OCI-LY1 (cell line): ENCODE measurements around the gene ASB7.
"Not testable (repeated sequence)": the region's sequence is repeated elsewhere in the genome, so short reads cannot be mapped to it uniquely, and the experiment has no call there.

Experiments used
- H2AFZ ChIP-seq: fragments of 200-600 bp; sonication (generic), shearing (Covaris generic); 2 replicates; pipeline ENCODE4 v1.6.0; 2014; ENCODE audit warnings: antibody characterized with exemption, mild to moderate bottlenecking, low read length
- H3F3A ChIP-seq: fragments of 200-600 bp; sonication (generic), shearing (Covaris generic); 2 replicates; pipeline ENCODE4 v1.6.0; 2014; ENCODE audit warnings: mild to moderate bottlenecking, antibody characterized with exemption, low read length, moderate library complexity; ENCODE audit not compliant: insufficient read depth
- H3K27ac ChIP-seq: fragments of 200-600 bp; sonication (generic); 2 replicates; pipeline ENCODE4 v1.5.1; 2014; ENCODE audit warnings: low read length, mixed run types, mild to moderate bottlenecking, low read depth; ENCODE audit not compliant: poor library complexity, severe bottlenecking
- H3K27me3 ChIP-seq: fragments of 200-600 bp; sonication (generic); 2 replicates; pipeline ENCODE4 v1.6.0; 2014; ENCODE audit warnings: antibody characterized with exemption, mild to moderate bottlenecking, low read length, moderate library complexity; ENCODE audit not compliant: insufficient read depth
- H3K36me3 ChIP-seq: fragments of 200-600 bp; sonication (generic); 2 replicates; pipeline ENCODE4 v1.6.1; 2014; ENCODE audit warnings: mild to moderate bottlenecking, antibody characterized with exemption, low read length, moderate library complexity, mixed read lengths; ENCODE audit not compliant: insufficient read depth
- H3K4me1 ChIP-seq: fragments of 200-600 bp; sonication (generic); 2 replicates; pipeline ENCODE4 v1.5.1; 2014; ENCODE audit warnings: mild to moderate bottlenecking, low read length, moderate library complexity; ENCODE audit not compliant: insufficient read depth, severe bottlenecking
- H3K4me2 ChIP-seq: fragments of 200-600 bp; sonication (generic), shearing (Covaris generic); 2 replicates; pipeline ENCODE4 v1.6.1; 2014; ENCODE audit warnings: low read length
- H3K4me3 ChIP-seq: fragments of 200-600 bp; sonication (generic); 2 replicates; pipeline ENCODE4 v1.5.1; 2014; ENCODE audit warnings: low read length, low read depth, mild to moderate bottlenecking, mixed read lengths; ENCODE audit not compliant: poor library complexity, severe bottlenecking
- H3K79me2 ChIP-seq: fragments of 200-600 bp; shearing (Covaris generic); 2 replicates; pipeline ENCODE4 v1.6.1; 2016; ENCODE audit warnings: mixed run types, low read length, mixed read lengths; ENCODE audit not compliant: insufficient read depth
- H3K9ac ChIP-seq: fragments of 200-600 bp; sonication (generic), shearing (Covaris generic); 2 replicates; pipeline ENCODE4 v1.6.1; 2014; ENCODE audit warnings: mild to moderate bottlenecking, low read length, mixed read lengths
- H3K9me2 ChIP-seq: fragments of 200-600 bp; sonication (generic), shearing (Covaris generic); 2 replicates; pipeline ENCODE4 v1.6.1; 2014; ENCODE audit warnings: low read depth, mild to moderate bottlenecking, low read length, mixed read lengths
- H3K9me3 ChIP-seq: fragments of 200-600 bp; shearing (Covaris generic); 2 replicates; pipeline ENCODE4 v1.6.1; 2014; ENCODE audit warnings: low read length, mixed read lengths
- H4K20me1 ChIP-seq: fragments of 200-600 bp; sonication (generic), shearing (Covaris generic); 2 replicates; pipeline ENCODE4 v1.6.0; 2016; ENCODE audit warnings: mild to moderate bottlenecking, low read length; ENCODE audit not compliant: insufficient read depth
- CTCF ChIP-seq: fragments of 200-600 bp; sonication (generic), shearing (Covaris generic); IDR thresholded peaks from 2 replicates; pipeline ENCODE4 v1.5.1; 2017; ENCODE audit warnings: mild to moderate bottlenecking, antibody characterized with exemption, low read length, moderate library complexity, mixed read lengths
- EZH2 ChIP-seq: fragments of 200-600 bp; sonication (generic), shearing (Covaris generic); IDR thresholded peaks from 2 replicates; pipeline ENCODE4 v1.8.0; 2017; ENCODE audit warnings: borderline replicate concordance, mixed run types, mild to moderate bottlenecking, antibody characterized with exemption, low read length, moderate library complexity, mixed read lengths

The ASB7 gene

GRCh38 chr15:100573526-100573925, 28.9 kb upstream of the ASB7 start:
- no peak overlapping the region for H2AFZ ChIP-seq
- no peaks in the 10 kb centered on the region for H3K9me2 ChIP-seq
- H3K4me3 ChIP-seq = no peak overlapping the region
- no peaks in the 10 kb centered on the region for H3K79me2 ChIP-seq
- H3K9ac ChIP-seq = no peak overlapping the region
- H3F3A ChIP-seq = no peaks in the 10 kb centered on the region
- no peaks in the 10 kb centered on the region for H3K27me3 ChIP-seq
- no peaks in the 10 kb centered on the region for H4K20me1 ChIP-seq
- no peak for TF ChIP-seq EZH2
- TF ChIP-seq CTCF = no peak
- peaks cover 53% of the 10 kb centered on the region; the same call in 1 of the 2 replicates for H3K36me3 ChIP-seq
- H3K9me3 ChIP-seq = no peaks in the 10 kb centered on the region
- H3K4me2 ChIP-seq = no peak overlapping the region
- no peak overlapping the region for H3K27ac ChIP-seq
- H3K4me1 ChIP-seq = no peaks in the 10 kb centered on the region

- Histone ChIP-seq H3F3A (no peaks in the 10 kb centered on the region), H3K4me1 (no peaks in the 10 kb centered on the region), H3K9me2 (no peaks in the 10 kb centered on the region), H2AFZ (no peak overlapping the region), H3K27me3 (no peaks in the 10 kb centered on the region), H3K4me2 (no peak overlapping the region), H3K79me2 (no peaks in the 10 kb centered on the region; the same call in 1 of the 2 replicates), H3K9ac (no peak overlapping the region), H3K27ac (no peak overlapping the region), H3K4me3 (no peak overlapping the region), H3K36me3 (peaks cover 6% of the 10 kb centered on the region; the same call in 1 of the 2 replicates), H3K9me3 (no peaks in the 10 kb centered on the region), H4K20me1 (no peaks in the 10 kb centered on the region)
- no peak for TF ChIP-seq CTCF
- TF ChIP-seq EZH2 = no peak
Measured at GRCh38 chr15:100580414-100580813, 22.0 kb upstream of the ASB7 start.

- Histone ChIP-seq H3K9me2 (no peaks in the 10 kb centered on the region), H2AFZ (no peak overlapping the region), H3K9ac (no peak overlapping the region), H3K4me1 (no peaks in the 10 kb centered on the region), H4K20me1 (no peaks in the 10 kb centered on the region), H3K27me3 (no peaks in the 10 kb centered on the region), H3F3A (no peaks in the 10 kb centered on the region), H3K36me3 (peaks cover 7% of the 10 kb centered on the region), H3K79me2 (peaks cover 11% of the 10 kb centered on the region), H3K4me2 (no peak overlapping the region), H3K9me3 (peaks cover 26% of the 10 kb centered on the region), H3K27ac (no peak overlapping the region), H3K4me3 (no peak overlapping the region)
- no peak for TF ChIP-seq CTCF
- TF ChIP-seq EZH2 = no peak
Measured at GRCh38 chr15:100588638-100589242, 13.6 kb upstream of the ASB7 start.

GRCh38 chr15:100591163-100591562, 11.2 kb upstream of the ASB7 start:
- not testable (repeated sequence) for H4K20me1 ChIP-seq, H3K27me3 ChIP-seq, H3K9me2 ChIP-seq, H2AFZ ChIP-seq, H3K4me3 ChIP-seq, H3K4me1 ChIP-seq, H3F3A ChIP-seq, H3K9ac ChIP-seq, H3K27ac ChIP-seq, H3K4me2 ChIP-seq
- H3K9me3 ChIP-seq = peaks cover 26% of the 10 kb centered on the region
- peaks cover 13% of the 10 kb centered on the region for H3K36me3 ChIP-seq
- H3K79me2 ChIP-seq = peaks cover 32% of the 10 kb centered on the region
